GM12864 (cell line): ENCODE measurements around the gene KMT2A.
A peak's percentile ranks its signal among the peaks of the same experiment; 100 is the strongest.
"Not testable (repeated sequence)": the region's sequence is repeated elsewhere in the genome, so short reads cannot be mapped to it uniquely, and the experiment has no call there.

Experiments
- DNase-seq: peaks from one replicate; pipeline ENCODE4 v3.0.0-alpha.2; 2011; ENCODE audit warnings: low read depth
- H3K4me3 ChIP-seq: 2 replicates; pipeline ENCODE4 v1.5.1; 2011; ENCODE audit warnings: mild to moderate bottlenecking, low read depth, low read length, control low read depth
- TF ChIP-seq, protein P1 (sequence below): IDR thresholded peaks from 2 replicates; pipeline ENCODE4 v1.5.1; 2011; ENCODE audit warnings: low read depth, mild to moderate bottlenecking, moderate library complexity, low read length, control low read depth, inconsistent platforms; ENCODE audit errors: missing control alignments

KMT2A gene

DNA sequence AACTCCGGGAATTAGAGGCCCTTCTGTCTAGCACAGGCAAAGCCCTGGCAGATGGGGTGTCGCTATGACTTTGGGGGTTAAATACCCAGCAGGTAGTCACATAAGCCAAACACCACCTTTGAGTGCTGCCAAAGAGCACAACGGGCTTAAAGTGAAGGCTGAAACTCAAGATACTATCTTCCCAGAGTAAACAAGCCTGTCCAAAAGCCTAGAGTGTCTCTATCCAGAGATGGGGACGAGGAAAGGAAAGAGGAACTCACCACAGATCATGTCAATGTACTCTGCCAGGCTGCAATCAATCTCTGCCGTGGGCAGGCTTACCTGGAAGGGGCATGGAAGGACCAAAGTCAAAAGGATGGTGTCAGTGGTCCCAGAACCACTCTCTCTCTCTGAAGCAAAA is 109.2 kb downstream of the KMT2A start:
- TF ChIP-seq, protein P1, sequence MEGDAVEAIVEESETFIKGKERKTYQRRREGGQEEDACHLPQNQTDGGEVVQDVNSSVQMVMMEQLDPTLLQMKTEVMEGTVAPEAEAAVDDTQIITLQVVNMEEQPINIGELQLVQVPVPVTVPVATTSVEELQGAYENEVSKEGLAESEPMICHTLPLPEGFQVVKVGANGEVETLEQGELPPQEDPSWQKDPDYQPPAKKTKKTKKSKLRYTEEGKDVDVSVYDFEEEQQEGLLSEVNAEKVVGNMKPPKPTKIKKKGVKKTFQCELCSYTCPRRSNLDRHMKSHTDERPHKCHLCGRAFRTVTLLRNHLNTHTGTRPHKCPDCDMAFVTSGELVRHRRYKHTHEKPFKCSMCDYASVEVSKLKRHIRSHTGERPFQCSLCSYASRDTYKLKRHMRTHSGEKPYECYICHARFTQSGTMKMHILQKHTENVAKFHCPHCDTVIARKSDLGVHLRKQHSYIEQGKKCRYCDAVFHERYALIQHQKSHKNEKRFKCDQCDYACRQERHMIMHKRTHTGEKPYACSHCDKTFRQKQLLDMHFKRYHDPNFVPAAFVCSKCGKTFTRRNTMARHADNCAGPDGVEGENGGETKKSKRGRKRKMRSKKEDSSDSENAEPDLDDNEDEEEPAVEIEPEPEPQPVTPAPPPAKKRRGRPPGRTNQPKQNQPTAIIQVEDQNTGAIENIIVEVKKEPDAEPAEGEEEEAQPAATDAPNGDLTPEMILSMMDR: no peak
- H3K4me3 ChIP-seq: no peak overlapping the region
- no peak for DNase-seq

DNA sequence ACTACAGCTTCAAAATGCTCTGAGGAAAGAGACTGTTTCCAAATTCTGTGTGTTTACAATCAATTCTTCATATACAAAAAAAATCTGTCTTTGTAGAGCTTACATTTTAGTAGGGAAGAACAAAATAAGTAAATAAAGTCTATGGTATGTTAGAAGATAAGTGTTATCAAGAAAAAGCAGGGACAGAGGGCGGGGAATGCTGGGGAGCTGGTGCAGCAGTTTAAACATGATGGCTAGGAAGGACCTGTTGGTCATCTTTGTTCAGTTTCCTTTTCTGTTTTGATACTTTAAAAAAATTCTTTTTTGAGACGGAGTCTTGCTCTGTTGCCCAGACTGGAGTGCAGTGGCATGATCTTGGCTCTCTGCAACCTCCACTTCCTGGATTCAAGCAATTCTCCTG is 110.8 kb downstream of the KMT2A start:
- no peak overlapping the region for H3K4me3 ChIP-seq
- TF ChIP-seq, protein P1: no peak
- DNase-seq: no peak

DNA sequence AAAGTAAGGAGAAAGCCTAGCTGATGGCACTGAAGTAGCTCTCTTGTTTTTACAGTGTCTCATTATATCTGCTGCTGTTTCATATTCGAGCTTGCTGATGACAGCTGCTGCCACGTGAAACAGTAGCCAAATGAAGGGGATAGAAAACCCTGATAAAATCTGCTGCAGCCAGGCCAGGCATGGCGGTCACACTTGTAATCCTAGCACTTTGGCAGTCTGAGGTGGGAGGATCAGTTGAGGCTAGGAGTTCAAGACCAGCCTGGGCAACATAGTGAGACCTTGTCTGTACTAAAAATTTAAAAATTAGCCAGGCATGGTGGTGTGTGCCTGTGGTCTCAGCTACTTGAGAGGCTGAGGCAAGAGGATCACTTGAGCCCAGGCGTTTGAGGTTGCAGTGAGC is 116.0 kb downstream of the KMT2A start:
- TF ChIP-seq, protein P1: no peak
- DNase-seq: no peak
- no peak overlapping the region for H3K4me3 ChIP-seq

- DNase-seq: no peak
- no peak overlapping the region for H3K4me3 ChIP-seq
- TF ChIP-seq, protein P1: no peak
Measured at GRCh38 chr11:118560806-118561205, 124.5 kb downstream of the KMT2A start.

DNA sequence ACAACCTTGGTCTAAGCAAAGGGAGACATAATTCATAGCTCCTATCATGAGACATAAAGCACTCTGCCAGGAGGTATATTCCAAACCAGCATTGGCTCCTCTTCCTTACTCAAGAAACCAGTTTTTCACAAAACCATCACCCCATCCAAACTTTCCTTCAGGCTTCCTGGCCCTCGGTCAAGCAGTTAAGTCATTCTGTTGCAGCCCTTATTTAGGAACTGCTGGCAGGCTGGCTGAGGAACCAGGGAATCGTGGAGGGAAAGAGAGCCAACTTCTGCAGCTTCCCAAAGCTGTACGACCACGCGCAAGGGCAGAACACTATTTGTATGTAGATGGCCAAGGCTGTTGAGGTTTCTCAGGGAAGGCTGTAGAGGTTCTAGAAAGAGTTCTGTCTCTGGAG is 128.8 kb downstream of the KMT2A start:
- TF ChIP-seq, protein P1: no peak
- no peak for DNase-seq
- H3K4me3 ChIP-seq: no peak overlapping the region

DNA sequence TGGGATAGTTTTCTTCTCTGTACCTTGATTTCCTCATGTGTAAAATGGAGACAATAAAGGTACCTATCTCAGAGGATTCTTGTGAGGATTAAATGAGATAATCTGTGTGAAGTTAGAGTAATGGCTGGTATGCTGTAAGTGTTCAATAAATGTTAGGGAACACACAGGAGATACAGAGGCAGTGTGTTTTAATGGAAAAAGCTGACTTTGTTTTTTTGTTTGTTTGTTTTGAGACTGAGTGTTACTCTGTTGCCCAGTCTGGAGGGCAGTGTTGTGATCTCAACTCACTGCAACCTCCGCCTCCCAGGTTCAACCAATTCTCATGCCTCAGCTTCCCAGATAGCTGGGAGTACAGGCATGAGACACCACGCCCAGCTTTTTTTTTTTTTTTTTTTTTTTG is 133.4 kb downstream of the KMT2A start:
- TF ChIP-seq, protein P1: no peak
- no peak overlapping the region for H3K4me3 ChIP-seq
- no peak for DNase-seq

DNA sequence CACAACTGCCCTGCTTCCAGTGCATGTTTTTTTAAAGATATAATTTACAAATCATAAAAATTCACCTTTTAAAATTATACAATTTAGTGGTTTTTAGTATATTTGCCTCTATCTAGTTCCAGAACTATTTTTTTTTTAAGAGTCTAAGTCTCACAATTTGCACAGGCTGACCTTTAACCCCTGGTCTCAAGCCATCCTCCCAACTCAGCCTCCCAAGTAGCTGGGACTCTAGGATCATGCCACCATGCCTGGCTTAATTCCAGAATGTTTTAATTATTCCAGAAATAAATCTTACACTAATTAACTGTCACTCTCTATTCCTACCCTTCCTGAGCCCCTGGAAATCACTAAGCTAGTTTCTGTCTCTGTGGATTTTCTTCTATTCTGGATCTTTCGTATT is 134.5 kb downstream of the KMT2A start:
- DNase-seq: no peak
- H3K4me3 ChIP-seq: no peak overlapping the region
- TF ChIP-seq, protein P1: no peak

- not testable (repeated sequence) for DNase-seq
- H3K4me3 ChIP-seq: peak overlapping the region; percentile 80
Measured at GRCh38 chr11:118571701-118572060, 135.4 kb downstream of the KMT2A start.
